T-helper 2 cell (primary cell): ENCODE results near the gene SPDEF.

ENCODE experiments used
- DNase-seq, 5 experiments: peaks; one replicate each; pipeline versions ENCODE4 v3.0.0 to v3.0.0-alpha.2; 2012 to 2022
- total RNA-seq, 2 donors: gene quantifications; one replicate each; lab custom pipeline; 2026; lab: John Stamatoyannopoulos, UW

The SPDEF gene
- 0.20 to 0.31 reads per million in 2 donors for total RNA-seq

GRCh38 chr6:34556031-34556471 is at the start of gene SPDEF:
SPDEF (minus strand) TSS chr6:34556329; CDS start chr6:34544455, 11,874 bp downstream.
- no peak for DNase-seq

GRCh38 chr6:34603707-34604106 is 47.6 kb upstream of the SPDEF start:
- no peak for DNase-seq

- no peak for DNase-seq
These were observed 46.4 kb upstream of the SPDEF start for GRCh38 chr6:34602318-34603111.

- no peak for DNase-seq
These were observed 45.6 kb upstream of the SPDEF start for GRCh38 chr6:34601706-34602105.

GRCh38 chr6:34600796-34601195 is 44.7 kb upstream of the SPDEF start:
- no peak for DNase-seq

DNA sequence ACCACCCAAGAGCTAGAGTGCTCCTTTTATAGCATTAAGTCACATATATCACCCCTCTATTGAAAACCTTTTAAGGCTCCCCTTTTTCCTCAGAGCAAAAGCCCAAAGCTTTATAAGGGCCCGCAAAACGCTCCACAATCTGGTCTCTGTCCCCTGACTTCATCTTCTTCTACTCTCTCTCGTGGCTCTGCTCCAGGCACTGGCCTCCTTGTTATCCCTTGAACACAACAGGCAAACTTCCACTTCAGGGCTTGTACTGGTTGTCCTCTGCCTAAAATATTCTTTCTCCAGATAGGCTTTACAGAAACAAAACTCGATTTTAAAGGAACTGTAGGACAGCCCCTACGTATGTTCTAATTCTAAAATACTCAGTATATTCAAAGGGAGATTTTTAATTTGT is 44.0 kb upstream of the SPDEF start:
- no peak for DNase-seq

DNA sequence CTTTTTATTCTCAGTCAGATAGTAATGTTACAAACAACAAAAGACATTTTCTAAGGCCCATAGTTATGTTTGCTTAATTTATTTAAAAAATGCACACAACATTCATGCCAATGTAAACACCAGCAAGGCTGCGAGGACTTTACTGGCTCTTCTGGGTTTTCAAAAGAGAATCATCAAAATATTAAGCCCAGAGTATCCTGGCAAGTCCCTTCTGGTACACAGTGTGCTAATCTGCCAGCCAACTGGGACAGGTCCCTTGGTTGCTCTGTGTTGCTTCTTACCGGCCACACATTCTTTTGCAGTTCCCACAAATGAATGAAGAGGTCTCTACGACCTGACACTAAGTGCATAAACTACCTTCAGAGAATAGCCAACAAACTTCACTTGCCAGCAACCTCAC is 42.6 kb upstream of the SPDEF start:
- no peak for DNase-seq

- no peak for DNase-seq
These were observed 41.6 kb upstream of the SPDEF start for GRCh38 chr6:34597605-34598353.

GRCh38 chr6:34596798-34597197 is 40.7 kb upstream of the SPDEF start:
- no peak for DNase-seq

- no peak for DNase-seq
These were observed 39.4 kb upstream of the SPDEF start for GRCh38 chr6:34595332-34596184.

- no peak for DNase-seq
These were observed 37.6 kb upstream of the SPDEF start for GRCh38 chr6:34593701-34594100.

GRCh38 chr6:34592208-34592952 is 36.3 kb upstream of the SPDEF start:
- DNase-seq, result no peak

DNA sequence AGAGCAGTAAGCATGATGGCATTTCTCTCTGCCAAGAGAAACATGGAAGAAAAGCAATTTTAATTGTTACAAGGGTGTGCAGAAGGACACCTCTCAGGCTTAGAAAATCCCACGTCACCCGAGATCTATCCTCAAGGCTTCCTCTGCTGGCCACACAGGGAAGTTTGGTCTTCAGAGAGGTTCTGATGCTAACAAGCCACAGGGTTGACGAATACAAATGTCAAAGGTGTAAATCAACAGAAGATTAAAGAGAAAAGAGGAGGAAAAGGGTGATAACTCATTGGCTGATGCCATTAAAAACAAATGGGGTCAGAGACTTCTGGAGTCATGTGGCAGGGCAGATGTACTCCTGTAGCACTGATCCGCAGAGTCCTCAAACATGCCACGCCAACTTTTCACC is 33.6 kb upstream of the SPDEF start:
- DNase-seq, result no peak

DNA sequence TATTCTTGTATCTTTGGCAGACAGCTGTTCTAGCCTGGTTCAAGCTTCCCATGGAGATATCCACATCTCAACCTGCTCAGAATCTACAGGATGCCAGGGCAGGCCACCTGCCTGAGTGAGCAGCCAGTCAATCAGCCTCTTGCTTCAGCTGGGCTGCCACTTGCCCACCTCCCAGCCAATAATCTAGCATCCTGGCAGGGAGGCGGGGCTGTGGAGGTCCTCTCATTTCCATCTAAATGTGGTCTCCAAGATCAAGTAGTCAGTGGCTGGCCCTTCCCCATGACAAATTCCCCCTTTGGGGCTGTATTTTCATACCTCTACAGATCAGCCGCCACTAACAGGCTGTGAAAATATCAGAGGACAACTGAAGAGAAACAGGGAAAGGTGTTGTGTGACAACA is 33.0 kb upstream of the SPDEF start:
- DNase-seq, result no peak

- no peak for DNase-seq
These were observed 31.7 kb upstream of the SPDEF start for GRCh38 chr6:34587851-34588250.

DNA sequence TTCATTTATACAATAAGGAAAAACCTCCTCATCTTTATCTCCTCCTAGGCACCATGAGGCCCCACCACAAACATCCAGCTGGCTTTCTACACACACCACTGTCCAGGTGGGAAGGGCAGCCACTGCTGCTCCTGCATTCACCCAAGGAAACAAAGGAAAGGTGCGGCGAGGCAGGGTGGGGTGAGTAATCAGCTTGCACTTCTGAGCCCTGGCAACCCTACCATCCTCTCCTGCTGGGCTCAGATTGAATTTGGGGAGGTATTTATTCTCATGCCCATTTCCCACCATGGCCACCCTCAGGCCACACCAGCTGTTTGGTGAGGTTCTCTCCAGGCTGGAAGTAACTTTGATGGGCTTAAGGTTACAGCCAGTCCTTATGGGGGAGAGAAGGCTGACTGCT is 31.2 kb upstream of the SPDEF start:
- DNase-seq, result no peak

DNA sequence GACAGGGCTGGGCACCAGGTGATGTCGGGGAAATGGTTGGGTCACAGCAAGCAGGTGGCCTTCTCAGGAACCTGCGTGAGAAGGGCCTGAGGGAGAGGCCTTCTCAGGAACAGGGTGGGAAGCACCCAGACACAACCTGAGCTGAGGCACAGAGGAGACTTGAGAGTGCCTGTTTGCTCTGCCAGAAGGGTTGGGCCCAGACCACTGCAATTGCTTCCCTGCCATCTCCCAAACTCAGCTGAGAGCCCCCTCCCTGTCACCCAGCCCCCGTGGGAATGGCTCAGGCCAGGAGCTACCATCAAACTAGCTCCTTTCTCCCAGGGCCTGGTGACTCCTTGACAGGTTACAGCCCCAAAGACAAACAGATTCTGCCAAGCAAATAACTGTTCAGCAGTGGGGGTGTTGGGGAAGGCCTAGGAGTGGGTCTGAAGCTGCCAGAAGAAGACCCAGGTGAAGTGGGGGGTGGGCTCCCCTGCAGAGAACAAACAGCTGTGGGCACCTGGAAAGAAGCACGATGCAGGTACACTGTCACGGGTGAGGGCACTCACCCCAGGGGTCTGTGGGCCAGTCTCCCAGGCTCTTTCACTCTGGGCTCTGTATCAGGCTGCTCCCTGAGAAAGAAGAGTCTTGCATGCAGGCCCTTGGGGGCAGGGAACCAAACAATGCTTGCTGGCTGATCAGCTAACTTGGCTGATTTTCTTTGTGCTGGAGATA is 30.4 kb upstream of the SPDEF start:
- DNase-seq, result no peak

DNA sequence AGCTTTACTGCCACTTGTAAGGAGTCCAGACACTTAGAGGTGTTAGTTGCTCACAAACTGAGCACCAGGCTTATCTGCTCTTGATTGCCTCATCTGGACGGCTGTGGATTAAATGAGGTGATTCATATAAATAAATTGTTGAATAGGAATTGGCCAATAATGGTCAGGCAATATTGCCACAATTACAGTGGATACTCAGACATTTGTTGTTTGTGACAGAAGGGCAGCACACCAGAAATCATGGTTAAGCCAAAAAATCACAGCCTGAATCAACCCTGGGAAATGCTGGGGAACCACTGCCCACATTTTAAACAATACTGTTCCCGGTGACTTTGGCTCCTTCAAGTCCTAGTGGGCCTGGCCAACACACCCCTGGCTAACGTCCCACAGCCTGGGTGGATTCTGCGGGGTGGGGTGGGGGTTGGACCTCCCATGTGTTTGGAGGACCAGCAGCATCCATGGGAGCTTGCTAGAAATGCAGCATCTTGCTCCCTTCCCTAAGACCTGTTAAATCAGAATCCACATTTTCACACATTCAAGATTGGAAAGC is 29.5 kb upstream of the SPDEF start:
- DNase-seq, result no peak

DNA sequence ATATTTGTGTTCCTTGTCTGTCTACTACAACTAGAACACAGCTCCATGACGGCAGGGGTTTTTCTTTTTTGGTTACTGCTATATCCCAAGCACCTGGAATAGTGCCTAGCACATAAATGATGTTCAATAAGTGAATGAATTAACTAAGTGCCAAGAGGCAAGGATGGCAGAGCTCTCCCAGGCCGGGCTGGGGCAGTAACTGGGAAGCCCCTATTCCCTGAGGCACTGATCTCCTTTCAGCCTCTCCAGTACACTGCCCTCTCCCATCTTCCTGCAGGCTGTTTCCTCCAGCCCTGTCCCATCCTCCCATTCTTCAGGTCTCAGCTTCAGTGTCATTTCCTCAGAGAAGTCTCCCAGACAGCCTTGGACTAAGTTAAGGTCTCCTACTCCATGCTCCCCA is 29.0 kb upstream of the SPDEF start:
- no peak for DNase-seq

DNA sequence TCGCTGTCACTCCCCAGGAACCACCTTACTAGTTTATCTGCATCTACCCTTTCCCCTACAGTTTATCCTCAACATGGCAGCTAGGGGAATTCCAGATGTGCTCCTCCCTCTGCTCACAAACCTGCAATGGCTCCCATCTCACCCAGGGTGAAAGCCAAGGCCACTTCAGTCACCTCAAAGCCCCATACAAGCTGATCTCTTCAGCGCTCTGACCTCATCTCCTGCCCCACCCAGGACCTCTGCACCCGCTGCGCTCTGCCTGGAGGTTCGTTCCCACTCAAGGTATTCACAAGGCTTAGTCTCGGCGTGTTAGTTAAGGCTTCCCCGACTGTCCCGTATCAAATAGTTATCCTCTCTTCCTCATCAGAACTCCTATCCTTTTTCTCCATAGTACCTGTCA is 28.6 kb upstream of the SPDEF start:
- no peak for DNase-seq

DNA sequence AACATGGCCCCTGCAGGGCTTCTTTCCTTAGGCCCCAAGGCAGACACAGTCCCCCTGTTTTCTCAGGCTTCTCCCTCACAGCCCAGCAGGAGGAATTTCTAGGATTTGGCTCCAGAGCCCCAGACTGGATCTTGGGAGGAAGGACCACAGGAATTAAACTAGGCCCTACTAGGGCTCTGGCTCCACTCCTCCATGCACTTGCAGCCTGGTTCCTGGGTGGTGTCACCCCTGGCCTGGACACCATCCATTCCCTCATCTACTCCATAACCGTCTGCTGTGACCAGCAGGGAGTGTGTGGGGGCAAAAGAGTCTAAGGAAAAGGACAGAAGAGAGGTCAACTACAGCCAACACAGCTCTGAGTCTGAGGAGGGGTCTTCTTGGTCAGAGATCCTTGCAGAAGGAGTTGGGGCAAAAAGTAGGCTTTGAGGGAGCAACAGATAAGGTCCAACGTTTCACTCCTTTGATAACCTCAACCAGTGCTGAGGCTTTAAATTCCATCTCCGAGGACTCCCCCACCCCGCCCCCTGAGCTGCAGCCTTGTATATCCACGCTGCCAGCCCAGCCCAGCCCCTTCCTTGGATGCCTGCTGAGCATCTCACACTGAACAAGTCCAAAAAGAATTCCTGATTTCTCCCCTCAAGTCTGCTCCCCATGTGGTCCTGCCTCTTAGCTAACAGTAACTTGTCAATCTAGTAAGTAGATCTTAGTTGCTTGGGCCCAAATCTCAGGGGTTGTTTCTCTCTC is 27.9 kb upstream of the SPDEF start:
- DNase-seq, result no peak
